ENCODE data around the gene APOL6. TPM values are rescaled to one million over a fixed set of nuclear protein-coding genes. Genes with fewer than 3 reads are reported as not detected.

APOL6 gene
- total and polyA plus RNA-seq, 10 of the 15 experiments (the other 5 are each of a cell fraction or from before 2014, with no cell fraction given): 4.3 to 22.9 (median 9.3) TPM

DNA sequence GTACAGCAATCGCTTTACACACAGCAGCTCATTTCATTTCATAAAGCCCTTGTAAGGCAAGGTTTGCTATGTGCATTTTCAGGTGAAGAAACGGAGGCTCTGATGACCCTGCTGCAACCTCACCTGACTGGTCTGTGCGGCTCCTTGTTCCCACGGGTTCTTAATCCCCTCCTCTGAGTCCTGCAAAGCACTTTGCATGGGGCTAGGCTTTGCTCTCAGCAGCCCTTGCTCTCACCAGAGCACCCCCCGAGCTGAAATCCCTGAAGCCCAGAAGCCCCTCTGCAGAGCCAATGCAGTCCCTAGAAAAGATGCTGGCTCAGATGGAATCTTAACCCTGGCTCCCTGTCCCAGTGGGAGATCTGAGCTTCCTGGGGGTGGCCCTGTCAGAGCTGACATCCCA is 11.0 kb upstream of the APOL6 start:
- no TSS peak for BruUV-seq (replicated peaks)
- Histone ChIP-seq H3K79me2 (ENCODE audit: control insufficient read depth, insufficient read depth, low read length) (no peaks in the 10 kb centered on the region), H2AFZ (ENCODE audit: control insufficient read depth, low read depth, low read length) (no peak overlapping the region), H3K9me3 (replicated peaks; ENCODE audit: control insufficient read depth, insufficient read depth, low read length) (no peaks in the 10 kb centered on the region), H3K9ac (ENCODE audit: control insufficient read depth, insufficient read depth, low read length) (no peak overlapping the region), H3K4me1 (ENCODE audit: control insufficient read depth, insufficient read depth, low read length) (peaks cover 6% of the 10 kb centered on the region), H4K20me1 (ENCODE audit: control insufficient read depth, insufficient read depth) (no peaks in the 10 kb centered on the region), H3K4me2 (ENCODE audit: control insufficient read depth, insufficient read depth) (no peak overlapping the region), H3K27me3 (replicated peaks in 1 of 2; ENCODE audit: control insufficient read depth in 2 of 2, insufficient read depth in 2 of 2, low read length in 1 of 2) (no peaks in the 10 kb centered on the region), H3K27ac (ENCODE audit: control insufficient read depth, insufficient read depth) (no peak overlapping the region), H3K4me3 (no peak overlapping the region), H3K36me3 (ENCODE audit: control insufficient read depth in 2 of 2, insufficient read depth in 2 of 2, low read length in 1 of 2) (no peaks in the 10 kb centered on the region)
- intact Hi-C loops (cut with micrococcal nuclease; ENCODE audit: unreplicated experiment): no loop called here
- CTCF ChIA-PET: interaction anchor here (1.1 to 1.5 kb wide), 3 partner anchors 10 to 428 kb away, joined by 3 to 7 read pairs (median 4); partner anchors contain the start of gene APOL6
- SMC1A ChIA-PET (ENCODE audit: uncharacterized antibody, unreplicated experiment): no interaction called here
- 46% methylated on average over 5 of the region's 5 CpGs for WGBS (ENCODE audit: insufficient coverage, insufficient replicate concordance, low lambda C conversion rate, missing lambda C conversion rate)
- in situ Hi-C loops (cut with MboI): no loop called here
- no peak for ATAC-seq
- POLR2A ChIA-PET: interaction anchor here (0.5 kb wide), 1 partner anchor 158 kb away, joined by 3 read pairs; no protein-coding TSS in a partner anchor
- DNase-seq (ENCODE audit: low read depth, low spot score): no peak
- RAD21 ChIA-PET (ENCODE audit: unreplicated experiment): no interaction called here
- FAIRE-seq: no peak
- no peak for TF ChIP-seq KLF5 (IDR thresholded peaks at IDR 0.05; ENCODE audit: partially characterized antibody)
- TF ChIP-seq, protein P1, sequence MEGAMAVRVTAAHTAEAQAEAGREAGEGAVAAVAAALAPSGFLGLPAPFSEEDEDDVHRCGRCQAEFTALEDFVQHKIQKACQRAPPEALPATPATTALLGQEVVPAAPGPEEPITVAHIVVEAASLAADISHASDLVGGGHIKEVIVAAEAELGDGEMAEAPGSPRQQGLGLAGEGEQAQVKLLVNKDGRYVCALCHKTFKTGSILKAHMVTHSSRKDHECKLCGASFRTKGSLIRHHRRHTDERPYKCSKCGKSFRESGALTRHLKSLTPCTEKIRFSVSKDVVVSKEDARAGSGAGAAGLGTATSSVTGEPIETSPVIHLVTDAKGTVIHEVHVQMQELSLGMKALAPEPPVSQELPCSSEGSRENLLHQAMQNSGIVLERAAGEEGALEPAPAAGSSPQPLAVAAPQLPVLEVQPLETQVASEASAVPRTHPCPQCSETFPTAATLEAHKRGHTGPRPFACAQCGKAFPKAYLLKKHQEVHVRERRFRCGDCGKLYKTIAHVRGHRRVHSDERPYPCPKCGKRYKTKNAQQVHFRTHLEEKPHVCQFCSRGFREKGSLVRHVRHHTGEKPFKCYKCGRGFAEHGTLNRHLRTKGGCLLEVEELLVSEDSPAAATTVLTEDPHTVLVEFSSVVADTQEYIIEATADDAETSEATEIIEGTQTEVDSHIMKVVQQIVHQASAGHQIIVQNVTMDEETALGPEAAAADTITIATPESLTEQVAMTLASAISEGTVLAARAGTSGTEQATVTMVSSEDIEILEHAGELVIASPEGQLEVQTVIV (IDR thresholded peaks at IDR 0.05; ENCODE audit: borderline replicate concordance, partially characterized antibody): no peak
- TF ChIP-seq NBN (IDR thresholded peaks at IDR 0.05): no peak
- TF ChIP-seq, protein P2, sequence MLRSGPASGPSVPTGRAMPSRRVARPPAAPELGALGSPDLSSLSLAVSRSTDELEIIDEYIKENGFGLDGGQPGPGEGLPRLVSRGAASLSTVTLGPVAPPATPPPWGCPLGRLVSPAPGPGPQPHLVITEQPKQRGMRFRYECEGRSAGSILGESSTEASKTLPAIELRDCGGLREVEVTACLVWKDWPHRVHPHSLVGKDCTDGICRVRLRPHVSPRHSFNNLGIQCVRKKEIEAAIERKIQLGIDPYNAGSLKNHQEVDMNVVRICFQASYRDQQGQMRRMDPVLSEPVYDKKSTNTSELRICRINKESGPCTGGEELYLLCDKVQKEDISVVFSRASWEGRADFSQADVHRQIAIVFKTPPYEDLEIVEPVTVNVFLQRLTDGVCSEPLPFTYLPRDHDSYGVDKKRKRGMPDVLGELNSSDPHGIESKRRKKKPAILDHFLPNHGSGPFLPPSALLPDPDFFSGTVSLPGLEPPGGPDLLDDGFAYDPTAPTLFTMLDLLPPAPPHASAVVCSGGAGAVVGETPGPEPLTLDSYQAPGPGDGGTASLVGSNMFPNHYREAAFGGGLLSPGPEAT (IDR thresholded peaks at IDR 0.05; ENCODE audit: low read depth): no peak
- no peak for TF ChIP-seq GABPA (IDR thresholded peaks at IDR 0.05; ENCODE audit: low read depth)
- TF ChIP-seq, protein P3, sequence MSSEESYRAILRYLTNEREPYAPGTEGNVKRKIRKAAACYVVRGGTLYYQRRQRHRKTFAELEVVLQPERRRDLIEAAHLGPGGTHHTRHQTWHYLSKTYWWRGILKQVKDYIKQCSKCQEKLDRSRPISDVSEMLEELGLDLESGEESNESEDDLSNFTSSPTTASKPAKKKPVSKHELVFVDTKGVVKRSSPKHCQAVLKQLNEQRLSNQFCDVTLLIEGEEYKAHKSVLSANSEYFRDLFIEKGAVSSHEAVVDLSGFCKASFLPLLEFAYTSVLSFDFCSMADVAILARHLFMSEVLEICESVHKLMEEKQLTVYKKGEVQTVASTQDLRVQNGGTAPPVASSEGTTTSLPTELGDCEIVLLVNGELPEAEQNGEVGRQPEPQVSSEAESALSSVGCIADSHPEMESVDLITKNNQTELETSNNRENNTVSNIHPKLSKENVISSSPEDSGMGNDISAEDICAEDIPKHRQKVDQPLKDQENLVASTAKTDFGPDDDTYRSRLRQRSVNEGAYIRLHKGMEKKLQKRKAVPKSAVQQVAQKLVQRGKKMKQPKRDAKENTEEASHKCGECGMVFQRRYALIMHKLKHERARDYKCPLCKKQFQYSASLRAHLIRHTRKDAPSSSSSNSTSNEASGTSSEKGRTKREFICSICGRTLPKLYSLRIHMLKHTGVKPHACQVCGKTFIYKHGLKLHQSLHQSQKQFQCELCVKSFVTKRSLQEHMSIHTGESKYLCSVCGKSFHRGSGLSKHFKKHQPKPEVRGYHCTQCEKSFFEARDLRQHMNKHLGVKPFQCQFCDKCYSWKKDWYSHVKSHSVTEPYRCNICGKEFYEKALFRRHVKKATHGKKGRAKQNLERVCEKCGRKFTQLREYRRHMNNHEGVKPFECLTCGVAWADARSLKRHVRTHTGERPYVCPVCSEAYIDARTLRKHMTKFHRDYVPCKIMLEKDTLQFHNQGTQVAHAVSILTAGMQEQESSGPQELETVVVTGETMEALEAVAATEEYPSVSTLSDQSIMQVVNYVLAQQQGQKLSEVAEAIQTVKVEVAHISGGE (CRISPR knock-in tag; IDR thresholded peaks at IDR 0.05): no peak
- TF ChIP-seq, protein P4, sequence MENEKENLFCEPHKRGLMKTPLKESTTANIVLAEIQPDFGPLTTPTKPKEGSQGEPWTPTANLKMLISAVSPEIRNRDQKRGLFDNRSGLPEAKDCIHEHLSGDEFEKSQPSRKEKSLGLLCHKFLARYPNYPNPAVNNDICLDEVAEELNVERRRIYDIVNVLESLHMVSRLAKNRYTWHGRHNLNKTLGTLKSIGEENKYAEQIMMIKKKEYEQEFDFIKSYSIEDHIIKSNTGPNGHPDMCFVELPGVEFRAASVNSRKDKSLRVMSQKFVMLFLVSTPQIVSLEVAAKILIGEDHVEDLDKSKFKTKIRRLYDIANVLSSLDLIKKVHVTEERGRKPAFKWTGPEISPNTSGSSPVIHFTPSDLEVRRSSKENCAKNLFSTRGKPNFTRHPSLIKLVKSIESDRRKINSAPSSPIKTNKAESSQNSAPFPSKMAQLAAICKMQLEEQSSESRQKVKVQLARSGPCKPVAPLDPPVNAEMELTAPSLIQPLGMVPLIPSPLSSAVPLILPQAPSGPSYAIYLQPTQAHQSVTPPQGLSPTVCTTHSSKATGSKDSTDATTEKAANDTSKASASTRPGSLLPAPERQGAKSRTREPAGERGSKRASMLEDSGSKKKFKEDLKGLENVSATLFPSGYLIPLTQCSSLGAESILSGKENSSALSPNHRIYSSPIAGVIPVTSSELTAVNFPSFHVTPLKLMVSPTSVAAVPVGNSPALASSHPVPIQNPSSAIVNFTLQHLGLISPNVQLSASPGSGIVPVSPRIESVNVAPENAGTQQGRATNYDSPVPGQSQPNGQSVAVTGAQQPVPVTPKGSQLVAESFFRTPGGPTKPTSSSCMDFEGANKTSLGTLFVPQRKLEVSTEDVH (IDR thresholded peaks at IDR 0.05; ENCODE audit: low read depth, partially characterized antibody): no peak
- TF ChIP-seq ESRRA (IDR thresholded peaks at IDR 0.05; ENCODE audit: low read length): no peak
- no peak for TF ChIP-seq RELA (IDR thresholded peaks at IDR 0.05; ENCODE audit: borderline replicate concordance, partially characterized antibody)
- no peak for TF ChIP-seq TCF3 (IDR thresholded peaks at IDR 0.05; ENCODE audit: borderline replicate concordance, insufficient read depth, low read depth, low read length)
- TF ChIP-seq, protein P5, sequence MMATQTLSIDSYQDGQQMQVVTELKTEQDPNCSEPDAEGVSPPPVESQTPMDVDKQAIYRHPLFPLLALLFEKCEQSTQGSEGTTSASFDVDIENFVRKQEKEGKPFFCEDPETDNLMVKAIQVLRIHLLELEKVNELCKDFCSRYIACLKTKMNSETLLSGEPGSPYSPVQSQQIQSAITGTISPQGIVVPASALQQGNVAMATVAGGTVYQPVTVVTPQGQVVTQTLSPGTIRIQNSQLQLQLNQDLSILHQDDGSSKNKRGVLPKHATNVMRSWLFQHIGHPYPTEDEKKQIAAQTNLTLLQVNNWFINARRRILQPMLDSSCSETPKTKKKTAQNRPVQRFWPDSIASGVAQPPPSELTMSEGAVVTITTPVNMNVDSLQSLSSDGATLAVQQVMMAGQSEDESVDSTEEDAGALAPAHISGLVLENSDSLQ (IDR thresholded peaks at IDR 0.05): no peak
- no peak for TF ChIP-seq SMAD5 (IDR thresholded peaks at IDR 0.05; ENCODE audit: low read depth)
- no peak for TF ChIP-seq SMARCA5 (IDR thresholded peaks at IDR 0.05)
- no peak for TF ChIP-seq EED (IDR thresholded peaks at IDR 0.05; ENCODE audit: low read depth)
